ENCODE measurements around the gene CHMP1B.

Gene CHMP1B

DNA sequence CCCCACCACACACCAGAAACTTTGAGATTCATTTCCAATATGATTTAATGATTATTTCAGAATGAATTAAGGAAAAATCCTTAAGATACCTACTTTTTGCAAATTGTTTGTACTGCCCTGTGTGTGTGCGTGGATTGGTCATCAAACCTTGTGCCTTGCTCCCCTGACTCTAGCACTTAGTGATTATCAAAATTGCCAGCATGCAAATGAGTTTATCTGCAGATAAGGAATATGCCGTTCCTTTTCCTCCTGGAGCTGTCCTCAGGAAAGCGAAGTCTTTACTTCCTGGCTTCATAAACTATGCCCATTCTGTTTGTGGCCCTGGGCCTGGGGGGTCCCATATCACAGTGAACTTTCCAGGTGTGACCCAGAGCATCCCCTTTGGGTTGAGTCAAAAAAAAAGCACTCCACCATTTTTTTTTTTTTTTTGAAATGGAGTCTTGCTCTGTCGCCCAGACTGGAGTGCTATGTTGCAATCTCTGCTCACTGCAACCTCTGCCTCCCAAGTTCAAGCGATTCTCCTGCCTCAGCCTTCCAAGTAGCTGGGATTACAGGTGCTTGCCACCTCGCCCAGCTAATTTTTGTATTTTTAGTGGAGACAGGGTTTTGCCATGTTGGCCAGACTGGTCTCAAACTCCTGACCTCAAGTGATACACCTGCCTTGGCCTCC is 11.4 kb downstream of the CHMP1B start:
- ChIA-PET CTCF (interaction anchor here (0.7 to 1.4 kb wide), 3 partner anchors 8 to 583 kb away, joined by 3 to 5 read pairs (median 3); no protein-coding TSS in a partner anchor), POLR2A (ENCODE audit: low non-redundant PET) (no interaction called here)
- TF ChIP-seq, protein P1, sequence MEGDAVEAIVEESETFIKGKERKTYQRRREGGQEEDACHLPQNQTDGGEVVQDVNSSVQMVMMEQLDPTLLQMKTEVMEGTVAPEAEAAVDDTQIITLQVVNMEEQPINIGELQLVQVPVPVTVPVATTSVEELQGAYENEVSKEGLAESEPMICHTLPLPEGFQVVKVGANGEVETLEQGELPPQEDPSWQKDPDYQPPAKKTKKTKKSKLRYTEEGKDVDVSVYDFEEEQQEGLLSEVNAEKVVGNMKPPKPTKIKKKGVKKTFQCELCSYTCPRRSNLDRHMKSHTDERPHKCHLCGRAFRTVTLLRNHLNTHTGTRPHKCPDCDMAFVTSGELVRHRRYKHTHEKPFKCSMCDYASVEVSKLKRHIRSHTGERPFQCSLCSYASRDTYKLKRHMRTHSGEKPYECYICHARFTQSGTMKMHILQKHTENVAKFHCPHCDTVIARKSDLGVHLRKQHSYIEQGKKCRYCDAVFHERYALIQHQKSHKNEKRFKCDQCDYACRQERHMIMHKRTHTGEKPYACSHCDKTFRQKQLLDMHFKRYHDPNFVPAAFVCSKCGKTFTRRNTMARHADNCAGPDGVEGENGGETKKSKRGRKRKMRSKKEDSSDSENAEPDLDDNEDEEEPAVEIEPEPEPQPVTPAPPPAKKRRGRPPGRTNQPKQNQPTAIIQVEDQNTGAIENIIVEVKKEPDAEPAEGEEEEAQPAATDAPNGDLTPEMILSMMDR (conservative IDR thresholded peaks at IDR 0.05; ENCODE audit: low read depth), result no peak
- DNase-seq (ENCODE audit: low spot score), result no peak
- H3K27ac ChIP-seq, result peak overlapping the region; percentile 92

DNA sequence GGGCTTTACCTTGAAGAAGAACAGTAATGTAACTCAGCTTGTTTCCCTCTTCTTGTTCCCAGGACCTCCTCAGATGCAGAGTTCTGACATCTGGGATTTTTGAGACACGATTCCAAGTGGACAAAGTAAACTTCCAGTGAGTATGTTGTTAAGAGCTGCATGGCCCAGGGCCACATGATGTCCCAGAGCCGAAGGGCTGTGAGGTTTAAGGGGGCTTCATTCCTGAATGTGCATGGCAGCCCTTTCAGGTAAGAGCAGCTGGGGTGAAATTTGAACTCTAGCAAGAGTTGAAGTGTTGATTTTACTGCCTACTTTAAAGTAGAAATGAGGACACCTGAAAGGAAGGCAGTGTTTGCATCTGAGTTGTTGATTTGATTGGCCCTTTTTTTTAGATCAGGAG is 13.3 kb downstream of the CHMP1B start:
- ChIA-PET POLR2A (ENCODE audit: low non-redundant PET) (no interaction called here), CTCF (no interaction called here)
- TF ChIP-seq, protein P1 (conservative IDR thresholded peaks at IDR 0.05; ENCODE audit: low read depth), result no peak
- DNase-seq (ENCODE audit: low spot score), result no peak
- H3K27ac ChIP-seq, result no peak overlapping the region

DNA sequence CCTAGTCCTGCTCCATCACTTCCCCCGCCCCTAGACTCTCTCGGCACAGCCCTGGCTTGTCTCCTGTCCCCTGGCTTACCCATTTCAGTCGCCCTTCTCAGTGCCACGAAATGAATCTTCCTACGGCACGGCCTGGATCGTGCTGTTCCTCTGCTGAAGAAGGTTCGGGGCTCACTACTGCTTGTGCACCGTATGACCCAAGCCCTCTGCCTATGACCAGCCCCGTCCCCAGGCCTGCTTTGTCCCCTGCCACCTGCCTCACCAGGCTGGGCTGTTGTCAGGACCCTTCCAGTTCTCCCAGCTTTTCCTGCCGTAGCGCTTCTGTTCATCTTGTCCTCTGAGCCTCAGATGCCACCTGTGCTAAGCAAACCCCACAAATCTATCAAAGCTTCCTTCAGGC is 13.9 kb downstream of the CHMP1B start:
- TF ChIP-seq, protein P1 (conservative IDR thresholded peaks at IDR 0.05; ENCODE audit: low read depth), result no peak
- CTCF ChIA-PET, result no interaction called here
- H3K27ac ChIP-seq, result no peak overlapping the region
- DNase-seq (ENCODE audit: low spot score), result no peak
- POLR2A ChIA-PET (ENCODE audit: low non-redundant PET), result interaction anchor here (0.7 kb wide), 1 partner anchor 135 kb away, joined by 9 read pairs; no protein-coding TSS in a partner anchor

DNA sequence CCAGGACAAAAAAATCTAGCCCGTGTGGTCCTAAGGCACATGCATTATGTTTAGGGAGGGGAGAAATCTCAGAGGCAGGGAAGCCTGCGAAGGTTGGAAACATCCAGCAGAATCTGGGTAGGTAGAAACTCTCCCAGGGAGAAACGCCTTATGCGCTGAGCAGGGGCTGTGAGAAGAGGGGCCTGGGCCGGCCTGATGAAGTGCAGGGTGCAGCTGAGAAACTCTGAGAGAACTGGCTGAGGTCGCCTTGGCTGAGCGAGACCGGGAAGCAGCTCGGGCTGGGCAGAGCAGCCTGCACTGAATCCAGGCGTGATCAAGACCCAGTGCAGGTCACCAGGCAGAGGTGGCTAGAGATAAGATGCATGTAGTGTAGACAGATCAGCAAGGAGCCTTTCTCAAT is 15.1 kb downstream of the CHMP1B start:
- H3K27ac ChIP-seq, result no peak overlapping the region
- CTCF ChIA-PET, result interaction anchor here (1.0 kb wide), 1 partner anchor 133 kb away, joined by 3 read pairs; no protein-coding TSS in a partner anchor
- TF ChIP-seq, protein P1 (conservative IDR thresholded peaks at IDR 0.05; ENCODE audit: low read depth), result no peak
- POLR2A ChIA-PET (ENCODE audit: low non-redundant PET), result no interaction called here
- no peak for DNase-seq (ENCODE audit: low spot score)

DNA sequence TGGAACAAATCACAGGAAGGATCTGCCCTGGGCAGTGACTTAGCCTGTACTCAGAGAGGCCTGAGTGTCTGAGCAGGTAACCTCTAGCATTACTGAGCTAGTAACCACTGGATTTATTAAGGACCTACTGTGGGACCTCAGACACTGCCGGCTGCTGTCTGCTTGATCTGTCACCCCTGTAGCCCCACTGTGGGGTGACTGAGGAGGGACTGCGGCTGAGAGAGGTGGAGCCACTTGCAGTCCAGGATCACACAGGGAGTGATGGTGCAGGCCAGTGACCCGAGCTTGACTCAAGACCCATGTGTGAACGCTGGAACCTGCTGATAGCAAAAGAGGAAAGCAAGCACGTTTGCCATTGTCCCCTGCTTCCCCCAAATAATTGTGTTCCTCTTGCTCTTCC is 15.6 kb downstream of the CHMP1B start:
- TF ChIP-seq, protein P1 (conservative IDR thresholded peaks at IDR 0.05; ENCODE audit: low read depth), result no peak
- no peak overlapping the region for H3K27ac ChIP-seq
- no peak for DNase-seq (ENCODE audit: low spot score)
- CTCF ChIA-PET, result no interaction called here
- POLR2A ChIA-PET (ENCODE audit: low non-redundant PET), result no interaction called here

DNA sequence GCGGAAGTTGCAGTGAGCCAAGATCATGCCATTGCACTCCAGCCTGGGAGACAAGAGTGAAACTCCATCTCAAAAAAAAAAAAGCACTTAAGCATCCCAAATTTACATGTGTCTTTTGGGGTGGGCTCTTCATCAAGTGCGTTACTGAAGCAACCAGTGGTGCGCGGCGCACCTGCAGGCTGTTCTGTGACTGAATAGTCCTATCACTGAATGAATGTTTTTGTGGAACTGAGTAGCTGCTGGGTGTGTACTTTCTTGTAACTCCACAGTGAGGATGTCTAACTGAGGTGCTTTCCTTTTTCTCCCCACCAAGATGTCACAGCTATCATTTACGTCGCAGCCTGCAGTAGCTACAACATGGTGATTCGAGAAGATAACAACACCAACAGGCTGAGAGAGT is 17.0 kb downstream of the CHMP1B start:
- no peak for DNase-seq (ENCODE audit: low spot score)
- CTCF ChIA-PET, result no interaction called here
- no peak overlapping the region for H3K27ac ChIP-seq
- POLR2A ChIA-PET (ENCODE audit: low non-redundant PET), result no interaction called here
- TF ChIP-seq, protein P1 (conservative IDR thresholded peaks at IDR 0.05; ENCODE audit: low read depth), result no peak
